Panc1 (cell line): Measurements from ENCODE around the gene MAP3K12.

Experiments used
- POLR2AphosphoS5 ChIP-seq: IDR thresholded peaks from 2 replicates; pipeline ENCODE4 v1.6.1; 2012; ENCODE audit warnings: mild to moderate bottlenecking, low read depth, low read length, moderate library complexity
- TF ChIP-seq, protein P1 (sequence below): fragments of 450-650 bp; IDR thresholded peaks from 2 replicates; pipeline ENCODE4 v1.5.1; 2017; ENCODE audit warnings: mild to moderate bottlenecking

DNA sequence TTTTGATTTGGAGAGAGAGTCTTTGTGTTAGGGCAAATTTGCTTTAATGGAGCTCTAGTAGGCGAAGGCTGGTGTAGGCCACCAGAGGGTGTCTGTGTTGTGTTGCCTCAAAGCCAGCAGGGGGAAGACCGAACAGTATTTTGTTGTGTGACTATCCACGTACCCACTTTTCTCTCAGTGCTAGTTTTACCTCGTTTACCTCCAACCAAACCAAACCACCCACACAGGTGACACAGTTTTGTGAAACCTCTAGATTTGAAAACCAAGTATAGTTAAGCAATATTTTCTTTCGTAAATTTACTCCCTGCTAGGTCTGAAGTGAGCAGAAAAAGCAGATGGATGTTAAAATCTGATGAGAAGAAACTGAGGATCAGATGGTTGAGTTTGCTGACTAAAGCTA is 44.3 kb upstream of the MAP3K12 start:
- no peak for TF ChIP-seq POLR2AphosphoS5
- TF ChIP-seq, protein P1, sequence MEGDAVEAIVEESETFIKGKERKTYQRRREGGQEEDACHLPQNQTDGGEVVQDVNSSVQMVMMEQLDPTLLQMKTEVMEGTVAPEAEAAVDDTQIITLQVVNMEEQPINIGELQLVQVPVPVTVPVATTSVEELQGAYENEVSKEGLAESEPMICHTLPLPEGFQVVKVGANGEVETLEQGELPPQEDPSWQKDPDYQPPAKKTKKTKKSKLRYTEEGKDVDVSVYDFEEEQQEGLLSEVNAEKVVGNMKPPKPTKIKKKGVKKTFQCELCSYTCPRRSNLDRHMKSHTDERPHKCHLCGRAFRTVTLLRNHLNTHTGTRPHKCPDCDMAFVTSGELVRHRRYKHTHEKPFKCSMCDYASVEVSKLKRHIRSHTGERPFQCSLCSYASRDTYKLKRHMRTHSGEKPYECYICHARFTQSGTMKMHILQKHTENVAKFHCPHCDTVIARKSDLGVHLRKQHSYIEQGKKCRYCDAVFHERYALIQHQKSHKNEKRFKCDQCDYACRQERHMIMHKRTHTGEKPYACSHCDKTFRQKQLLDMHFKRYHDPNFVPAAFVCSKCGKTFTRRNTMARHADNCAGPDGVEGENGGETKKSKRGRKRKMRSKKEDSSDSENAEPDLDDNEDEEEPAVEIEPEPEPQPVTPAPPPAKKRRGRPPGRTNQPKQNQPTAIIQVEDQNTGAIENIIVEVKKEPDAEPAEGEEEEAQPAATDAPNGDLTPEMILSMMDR = peak; percentile 91
